ENCODE results near the gene IRX4. TPM values are rescaled to one million over a fixed set of nuclear protein-coding genes. Genes with fewer than 3 reads are reported as not detected.
A peak's percentile ranks its signal among the peaks of the same experiment; 100 is the strongest.

IRX4 gene
- total RNA-seq, 1 donor from 2014 or later, result not detected

DNA sequence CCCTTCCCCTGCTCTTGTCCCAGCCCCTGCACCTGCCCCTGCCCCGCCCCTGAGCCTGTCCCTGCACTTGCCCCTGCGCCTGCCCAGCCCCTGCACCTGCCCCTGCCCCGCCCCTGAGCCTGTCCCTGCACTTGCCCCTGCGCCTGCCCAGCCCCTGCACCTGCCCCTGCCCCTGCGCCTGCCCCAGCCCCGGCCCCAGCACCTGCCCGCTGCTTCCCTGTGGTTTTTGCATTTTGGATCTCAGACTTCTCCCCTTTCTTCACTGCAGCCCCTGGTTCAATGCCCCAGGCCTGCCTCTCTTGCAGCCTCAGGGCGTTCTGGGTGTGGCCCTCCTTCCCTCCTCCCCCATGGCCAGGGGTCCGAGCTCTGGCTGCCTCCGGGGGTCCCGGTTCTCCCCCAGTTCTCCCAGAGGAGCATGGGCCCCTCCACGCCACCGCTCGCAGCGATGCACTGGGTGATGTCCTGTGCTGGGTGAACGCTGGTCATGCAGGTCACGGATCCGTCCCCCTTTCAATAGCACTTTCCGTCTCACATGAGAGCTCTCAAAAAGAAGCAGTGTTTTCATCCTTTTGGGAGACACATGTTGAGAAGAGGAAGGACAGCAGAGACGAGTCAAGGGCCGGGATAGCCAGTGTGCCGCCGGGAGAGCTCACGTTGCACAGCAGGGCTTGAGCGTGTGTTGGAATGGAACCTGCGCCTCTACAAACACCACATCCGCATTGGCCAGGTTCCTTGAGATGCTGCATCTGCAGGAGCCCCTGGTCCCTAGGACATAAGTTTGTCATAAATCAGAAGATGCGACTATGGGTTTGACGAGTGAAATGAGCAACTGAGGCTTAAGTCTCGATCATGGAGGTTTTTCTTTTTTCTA lies 44.0 kb upstream of the IRX4 start:
- TF ChIP-seq, protein P1, sequence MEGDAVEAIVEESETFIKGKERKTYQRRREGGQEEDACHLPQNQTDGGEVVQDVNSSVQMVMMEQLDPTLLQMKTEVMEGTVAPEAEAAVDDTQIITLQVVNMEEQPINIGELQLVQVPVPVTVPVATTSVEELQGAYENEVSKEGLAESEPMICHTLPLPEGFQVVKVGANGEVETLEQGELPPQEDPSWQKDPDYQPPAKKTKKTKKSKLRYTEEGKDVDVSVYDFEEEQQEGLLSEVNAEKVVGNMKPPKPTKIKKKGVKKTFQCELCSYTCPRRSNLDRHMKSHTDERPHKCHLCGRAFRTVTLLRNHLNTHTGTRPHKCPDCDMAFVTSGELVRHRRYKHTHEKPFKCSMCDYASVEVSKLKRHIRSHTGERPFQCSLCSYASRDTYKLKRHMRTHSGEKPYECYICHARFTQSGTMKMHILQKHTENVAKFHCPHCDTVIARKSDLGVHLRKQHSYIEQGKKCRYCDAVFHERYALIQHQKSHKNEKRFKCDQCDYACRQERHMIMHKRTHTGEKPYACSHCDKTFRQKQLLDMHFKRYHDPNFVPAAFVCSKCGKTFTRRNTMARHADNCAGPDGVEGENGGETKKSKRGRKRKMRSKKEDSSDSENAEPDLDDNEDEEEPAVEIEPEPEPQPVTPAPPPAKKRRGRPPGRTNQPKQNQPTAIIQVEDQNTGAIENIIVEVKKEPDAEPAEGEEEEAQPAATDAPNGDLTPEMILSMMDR (IDR thresholded peaks at IDR 0.05), result no peak
- Histone ChIP-seq H3K4me3 (no peak overlapping the region), H3K36me3 (no peaks in the 10 kb centered on the region), H3K27ac (no peak overlapping the region), H3K4me1 (no peaks in the 10 kb centered on the region), H3K27me3 (peaks cover 43% of the 10 kb centered on the region), H3K9me3 (no peaks in the 10 kb centered on the region)
- intact Hi-C loops (cut with DNase I), result no loop called here
- no peak for DNase-seq
- no peak for ATAC-seq

DNA sequence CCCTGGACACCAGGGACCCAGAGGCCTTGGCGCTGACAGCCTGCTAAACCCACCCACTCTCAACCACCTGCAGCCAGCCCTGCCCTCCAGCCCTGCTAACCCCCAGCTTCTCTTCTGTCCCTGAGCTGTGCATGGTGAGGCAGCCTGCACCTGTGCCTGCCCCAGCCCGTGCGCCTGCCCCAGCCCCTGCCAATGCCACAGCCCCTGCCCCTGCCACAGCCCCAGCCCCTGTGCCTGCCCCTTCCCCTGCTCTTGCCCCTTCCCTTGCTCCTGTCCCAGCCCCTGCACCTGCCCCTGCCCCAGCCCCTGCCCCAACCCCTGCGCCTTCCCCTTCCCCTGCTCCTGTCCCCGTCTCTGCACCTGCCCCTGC lies 43.3 kb upstream of the IRX4 start:
- H3K27me3 ChIP-seq, result peaks cover 36% of the 10 kb centered on the region
- H3K27ac ChIP-seq, result no peak overlapping the region
- no peaks in the 10 kb centered on the region for H3K4me1 ChIP-seq
- ATAC-seq (peak; percentile 4), DNase-seq (no peak)
- TF ChIP-seq, protein P1 (IDR thresholded peaks at IDR 0.05), result no peak
- no peaks in the 10 kb centered on the region for H3K36me3 ChIP-seq
- intact Hi-C loops (cut with DNase I), result no loop called here
- no peak overlapping the region for H3K4me3 ChIP-seq
- H3K9me3 ChIP-seq, result no peaks in the 10 kb centered on the region

DNA sequence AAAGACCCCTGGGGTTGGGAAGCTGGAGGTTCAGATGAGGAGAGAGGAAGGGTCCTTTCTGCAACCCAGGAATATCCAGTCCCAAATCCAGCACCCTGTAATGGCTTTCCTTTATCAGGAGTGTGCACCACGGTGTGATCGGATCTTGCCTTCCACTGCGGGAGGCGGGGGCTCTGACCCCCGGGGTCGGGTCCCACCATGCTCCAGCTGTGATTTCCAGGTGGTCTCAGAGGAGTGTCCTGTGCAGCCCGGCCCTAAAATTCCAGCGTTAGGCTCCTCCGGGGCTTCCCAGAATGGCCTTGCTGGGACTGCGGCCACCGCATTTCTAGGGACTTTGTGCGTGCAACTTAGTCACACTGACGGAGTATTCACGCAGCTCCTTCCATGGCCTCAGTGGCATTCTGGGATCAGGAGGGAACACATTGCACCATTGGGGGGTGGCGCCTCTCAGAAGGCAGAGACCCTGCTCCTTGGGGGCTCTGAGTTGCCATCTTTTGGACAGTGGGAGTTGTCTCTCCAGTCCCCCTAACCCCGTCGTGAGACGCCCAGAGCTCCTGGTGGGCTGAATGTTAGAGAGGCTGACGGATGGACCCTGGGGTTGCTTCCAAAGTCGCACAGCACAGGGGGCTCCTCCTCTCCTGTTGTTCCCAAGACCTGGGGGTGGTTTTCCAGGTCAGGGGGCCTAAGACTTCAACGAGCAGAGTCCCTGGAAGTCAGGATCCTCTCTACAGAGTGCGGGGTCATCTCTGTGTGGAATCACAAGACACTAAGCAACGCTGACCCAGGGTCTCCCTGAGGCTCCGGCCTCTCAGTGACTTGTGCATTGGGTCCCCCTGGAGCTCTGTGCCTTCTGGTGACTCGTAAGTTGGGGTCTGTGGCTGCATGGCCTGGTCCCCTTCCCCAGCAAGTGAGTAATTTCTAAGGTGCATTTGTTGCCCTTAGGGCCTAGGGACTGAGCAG lies 42.7 kb upstream of the IRX4 start:
- no peaks in the 10 kb centered on the region for H3K9me3 ChIP-seq
- peak; percentile 56 for DNase-seq
- no peak overlapping the region for H3K4me3 ChIP-seq
- H3K27ac ChIP-seq, result no peak overlapping the region
- intact Hi-C loops (cut with DNase I), result no loop called here
- H3K36me3 ChIP-seq, result no peaks in the 10 kb centered on the region
- H3K27me3 ChIP-seq, result peaks cover 30% of the 10 kb centered on the region
- TF ChIP-seq, protein P1 (IDR thresholded peaks at IDR 0.05), result no peak
- no peak for ATAC-seq
- H3K4me1 ChIP-seq, result no peaks in the 10 kb centered on the region

DNA sequence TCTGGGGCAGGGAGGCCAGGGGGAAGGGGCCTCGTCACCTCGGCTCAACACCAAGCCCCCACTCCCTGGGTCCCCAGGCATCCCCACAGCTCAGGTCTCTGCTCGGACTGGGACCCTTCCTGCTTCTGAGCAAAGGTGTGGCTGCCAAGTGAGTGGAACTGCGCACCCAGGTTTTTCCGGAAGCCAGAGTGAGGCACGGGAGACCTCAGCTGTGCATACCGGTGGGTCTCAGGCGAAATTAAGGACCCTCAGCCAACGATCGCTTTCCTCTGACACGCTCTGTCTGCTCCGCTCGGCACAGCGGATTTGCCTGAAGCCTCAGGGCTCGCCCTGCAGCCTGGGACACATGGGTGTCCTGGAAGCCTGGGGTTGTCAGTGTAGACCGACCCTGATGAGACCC lies 41.0 kb upstream of the IRX4 start:
- no peak for ATAC-seq
- H3K9me3 ChIP-seq, result no peaks in the 10 kb centered on the region
- intact Hi-C loops (cut with DNase I), result no loop called here
- TF ChIP-seq, protein P1 (IDR thresholded peaks at IDR 0.05), result no peak
- no peak overlapping the region for H3K4me3 ChIP-seq
- H3K36me3 ChIP-seq, result no peaks in the 10 kb centered on the region
- H3K27me3 ChIP-seq, result peaks cover 25% of the 10 kb centered on the region
- peak; percentile 57 for DNase-seq
- no peaks in the 10 kb centered on the region for H3K4me1 ChIP-seq
- no peak overlapping the region for H3K27ac ChIP-seq

DNA sequence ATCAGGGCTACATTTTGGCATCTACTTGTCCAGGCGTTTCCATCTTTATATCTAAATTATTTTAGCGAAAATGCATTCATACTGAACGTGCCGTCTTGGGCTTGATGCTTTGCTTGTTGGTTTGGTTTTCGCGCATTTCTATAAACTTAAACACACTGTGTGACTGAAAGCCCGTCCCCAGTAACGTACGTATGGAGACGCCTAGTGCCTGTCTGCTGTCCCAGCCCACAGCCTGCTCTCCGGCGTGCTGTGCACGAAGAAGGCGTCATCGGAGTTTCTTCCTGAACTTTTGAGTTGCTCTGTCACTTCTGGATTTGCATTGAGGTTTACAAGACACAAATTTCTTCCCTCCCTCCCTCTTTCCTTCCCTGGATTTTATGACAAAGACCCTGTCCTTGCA lies 40.6 kb upstream of the IRX4 start:
- no peak for ATAC-seq
- intact Hi-C loops (cut with DNase I), result no loop called here
- DNase-seq, result no peak
- no peaks in the 10 kb centered on the region for H3K36me3 ChIP-seq
- H3K9me3 ChIP-seq, result no peaks in the 10 kb centered on the region
- no peaks in the 10 kb centered on the region for H3K4me1 ChIP-seq
- TF ChIP-seq, protein P1 (IDR thresholded peaks at IDR 0.05), result no peak
- peaks cover 22% of the 10 kb centered on the region for H3K27me3 ChIP-seq
- no peak overlapping the region for H3K27ac ChIP-seq
- H3K4me3 ChIP-seq, result no peak overlapping the region

Measured in upper lobe of right lung (tissue), 1 donor.